Stimulated activated CD4-positive, alpha-beta T cell treated with anti-CD3 and anti-CD28 coated beads, Interleukin-15, amount 100 ng/mL, for 1 hour (primary cell): ENCODE measurements around the gene RELN.

Experiments used
- DNase-seq, 2 donors: peaks; one replicate each; pipeline ENCODE4 v3.0.0-alpha.2; 2020; ENCODE audit warnings: low read depth in 1 of 2, low spot score in 1 of 2

The RELN gene

DNA sequence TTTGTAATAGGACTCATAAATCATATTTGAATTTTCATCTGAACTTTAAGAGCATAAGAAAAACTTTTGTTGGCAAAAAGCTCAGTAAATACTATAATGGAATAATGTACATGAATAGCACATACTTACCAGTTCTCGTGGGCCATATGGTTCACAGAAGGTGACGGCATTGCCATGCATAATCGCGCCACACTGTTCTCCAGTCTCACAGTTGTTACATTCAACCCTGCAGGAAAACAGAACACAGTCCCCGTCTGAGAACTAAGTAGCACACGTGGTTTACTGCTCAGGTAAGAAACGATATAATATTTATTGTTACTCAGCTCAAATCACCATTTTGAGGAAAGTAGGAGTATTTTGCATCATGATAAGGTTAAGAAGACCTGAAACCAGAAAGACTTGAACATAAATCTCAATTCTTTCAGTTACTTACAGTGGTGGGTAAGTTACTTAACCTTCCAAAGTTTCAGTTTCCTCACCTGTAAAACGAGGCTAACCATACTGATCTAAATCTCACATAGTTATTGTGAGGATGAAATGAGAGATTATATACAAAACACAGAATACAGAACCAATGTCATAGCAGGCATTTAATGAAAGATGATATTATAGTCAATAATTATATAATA lies 261.4 kb downstream of the RELN start:
- DNase-seq = no peak

DNA sequence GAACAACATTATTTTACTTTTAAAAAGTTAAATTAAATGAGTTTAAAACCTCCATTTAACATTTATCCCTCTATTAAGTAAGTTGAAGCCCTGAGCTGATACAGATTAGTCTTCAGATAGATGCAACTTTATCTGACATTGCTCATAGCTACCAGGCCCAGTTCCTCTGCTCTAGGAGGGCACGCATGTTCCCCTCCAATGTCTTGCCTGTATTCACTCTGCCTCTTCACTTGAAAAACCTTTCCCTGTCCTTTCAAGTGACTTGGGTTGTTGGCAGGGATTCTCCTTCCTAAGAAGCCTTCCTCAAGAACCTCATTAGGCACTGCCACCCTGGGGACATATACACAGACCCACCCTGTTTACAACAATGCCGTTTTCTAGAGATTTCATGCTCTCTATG lies 270.4 kb downstream of the RELN start:
- DNase-seq = no peak

DNA sequence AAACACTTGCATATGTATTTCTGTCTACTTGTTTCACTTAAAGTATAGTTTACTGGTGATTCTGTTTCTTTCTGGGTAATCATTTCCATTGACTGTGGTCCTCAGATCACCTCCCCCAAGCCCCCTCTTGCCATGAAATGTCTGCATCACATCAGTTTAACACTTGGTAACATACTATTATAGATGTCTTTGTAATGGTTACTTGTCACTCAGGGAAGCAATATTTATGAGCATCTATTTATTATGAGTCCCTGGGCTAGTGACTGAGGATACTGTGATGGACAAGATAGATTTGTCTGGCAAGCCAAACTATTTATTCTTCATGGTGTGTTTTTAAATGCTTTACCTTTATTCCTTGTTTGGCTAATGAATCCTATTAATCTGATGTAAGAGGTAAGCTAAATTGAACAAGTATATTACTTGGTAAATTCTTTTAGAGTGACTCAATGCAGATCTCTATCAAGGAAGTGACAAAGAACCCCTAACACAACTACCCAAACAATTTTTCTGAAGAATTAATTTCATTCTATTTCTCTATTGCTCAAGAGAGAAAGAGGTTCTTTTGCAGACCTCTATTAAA lies 270.9 kb downstream of the RELN start:
- no peak for DNase-seq

DNA sequence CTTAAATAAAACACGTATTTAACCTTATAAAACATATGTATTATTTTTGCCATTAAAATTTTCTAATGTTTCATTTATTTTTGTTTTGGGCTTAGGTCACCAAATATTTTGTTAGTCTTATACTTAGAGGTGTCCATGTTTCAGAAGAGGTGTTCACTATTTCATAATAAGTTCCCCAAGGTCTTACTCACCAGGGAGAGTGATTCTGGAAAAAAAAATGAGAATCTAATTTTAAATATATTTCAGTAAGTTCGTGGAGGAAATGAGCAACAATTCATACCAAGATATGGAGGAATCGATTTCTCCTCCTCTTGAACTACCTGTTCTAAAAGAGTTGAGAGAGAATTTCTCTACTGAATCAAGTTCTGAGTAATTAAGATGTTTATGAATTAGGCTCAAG lies 271.9 kb downstream of the RELN start:
- DNase-seq = no peak

DNA sequence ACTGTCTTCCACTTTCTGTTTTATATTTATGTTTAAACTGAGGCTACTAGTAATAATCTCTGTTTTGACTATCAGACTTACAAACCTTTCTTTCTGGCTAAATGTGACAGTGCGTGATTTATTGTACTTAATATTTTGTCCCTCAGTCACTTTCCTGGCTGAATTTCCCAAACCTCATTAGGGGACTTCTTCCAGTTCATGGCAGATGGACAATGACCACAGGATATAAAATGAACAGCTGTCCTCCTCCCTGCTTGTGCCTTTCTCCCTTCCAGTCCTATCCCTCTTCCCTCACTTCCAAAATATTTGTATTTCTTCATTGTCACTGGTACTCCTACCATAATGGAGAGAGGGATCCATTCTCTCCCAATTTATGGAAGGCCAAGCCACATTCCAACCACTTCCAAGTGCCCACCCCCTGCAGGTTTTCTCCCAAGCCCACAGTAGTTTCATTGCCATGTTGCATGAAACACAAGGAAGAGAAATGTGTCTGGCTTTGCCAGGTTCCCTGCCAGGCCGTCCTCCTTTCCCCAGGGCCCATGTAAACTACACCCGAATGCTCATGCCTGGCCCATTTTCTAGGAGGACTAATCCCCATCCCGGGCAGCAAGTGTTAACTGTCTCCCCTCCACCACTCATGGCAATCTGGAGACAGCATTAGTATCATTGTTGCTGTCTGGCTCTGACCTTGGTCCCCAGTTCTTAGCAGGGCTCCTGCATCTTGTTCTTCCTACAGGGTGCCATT lies 273.9 kb downstream of the RELN start:
- DNase-seq = no peak

DNA sequence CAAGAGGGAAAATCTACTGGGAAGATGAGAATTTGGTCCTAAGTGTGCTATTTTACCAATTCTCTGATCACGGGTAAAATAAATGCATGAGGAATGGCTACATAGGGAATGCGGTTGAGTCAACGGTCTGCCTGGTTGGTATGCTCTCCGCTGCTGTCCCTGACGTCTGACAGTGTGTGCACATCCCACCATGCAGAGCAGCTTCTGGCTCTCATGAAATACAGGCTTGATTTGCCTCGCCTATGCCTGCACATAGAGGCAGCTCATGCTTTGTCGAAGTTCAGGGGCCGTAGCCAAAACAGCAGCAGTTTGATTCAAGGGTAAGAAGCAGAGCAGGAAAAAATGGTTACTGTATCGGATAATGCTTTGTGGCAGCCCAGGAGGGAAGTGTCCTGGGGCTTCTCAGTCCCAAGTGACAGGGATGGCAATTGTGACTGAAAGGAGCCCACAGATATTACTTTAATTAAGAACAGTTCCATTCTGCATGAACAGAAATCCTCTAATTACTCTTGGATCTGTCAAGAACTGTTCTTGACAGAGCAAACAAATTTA lies 275.0 kb downstream of the RELN start:
- no peak for DNase-seq

DNA sequence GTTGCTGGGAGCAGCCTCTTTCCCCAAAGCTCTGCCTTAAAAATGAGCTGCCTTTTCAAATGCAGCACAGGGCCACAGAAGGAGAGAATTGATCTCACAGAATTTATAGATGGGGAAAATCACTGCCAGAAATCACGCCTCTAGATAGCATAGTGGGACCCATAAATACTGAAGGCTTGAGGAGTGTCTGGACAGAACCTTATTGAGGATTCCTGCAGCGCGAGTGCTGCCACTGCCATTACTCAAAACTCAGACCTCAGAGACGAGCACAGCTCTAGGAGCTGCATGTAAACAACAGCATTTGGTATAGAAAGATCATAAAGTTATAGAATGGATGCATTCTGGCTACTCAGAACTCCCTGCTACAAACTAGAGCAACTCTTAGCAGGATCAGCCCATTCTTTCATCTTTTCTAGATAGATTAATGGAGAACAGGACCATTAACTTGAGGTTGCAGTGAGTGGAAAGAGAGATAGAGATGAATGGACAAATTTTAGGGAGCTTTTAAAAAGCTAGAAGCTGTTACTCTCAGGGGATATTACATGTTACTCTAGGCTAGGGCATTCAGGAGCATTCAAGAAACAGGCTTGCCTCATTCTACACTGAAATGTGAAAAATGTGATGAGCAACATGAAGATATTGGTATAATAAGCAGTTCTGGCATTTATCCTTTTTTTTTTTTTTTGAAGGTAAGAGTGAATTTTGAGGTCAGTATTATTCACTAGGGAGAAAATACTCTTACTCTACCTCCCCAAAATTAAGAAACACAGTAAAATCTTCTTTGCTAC lies 276.3 kb downstream of the RELN start:
- no peak for DNase-seq

DNA sequence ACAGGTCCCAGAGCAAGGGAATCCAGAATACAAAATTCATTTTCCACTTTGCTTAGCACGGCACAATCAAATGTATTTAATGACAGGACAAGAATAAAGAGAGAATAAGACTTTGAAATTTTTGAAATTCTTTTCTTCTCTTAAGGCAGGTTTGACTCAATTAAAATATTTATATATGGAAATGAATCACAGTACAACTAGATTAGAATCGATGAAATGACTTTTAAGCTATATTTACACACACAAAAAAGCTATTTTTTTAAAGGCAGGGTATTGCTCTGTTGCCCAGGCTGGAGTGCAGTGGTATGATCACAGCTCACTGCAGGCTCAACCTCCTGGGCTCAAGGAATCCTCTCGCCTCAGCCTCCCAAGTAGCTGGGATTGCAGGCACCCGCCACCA lies 278.0 kb downstream of the RELN start:
- DNase-seq = no peak

DNA sequence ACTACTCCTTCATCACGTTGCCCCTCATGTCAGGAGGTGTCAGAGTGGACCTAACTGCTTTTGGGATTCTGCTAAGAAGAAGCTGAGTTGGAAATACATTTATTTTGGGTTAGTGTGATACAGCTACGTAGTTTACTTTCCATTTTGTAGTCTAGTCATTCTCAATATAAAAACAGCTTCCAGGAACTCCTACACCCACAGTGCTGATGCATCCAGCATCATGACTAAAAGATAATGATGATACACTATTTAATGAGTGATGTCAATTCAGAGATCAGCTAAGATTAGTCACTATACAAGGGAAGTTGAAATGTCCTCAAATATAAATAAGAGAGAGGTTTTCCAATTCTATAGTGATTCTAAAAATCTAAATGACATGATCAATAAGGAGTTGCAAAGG lies 279.2 kb downstream of the RELN start:
- DNase-seq = no peak

DNA sequence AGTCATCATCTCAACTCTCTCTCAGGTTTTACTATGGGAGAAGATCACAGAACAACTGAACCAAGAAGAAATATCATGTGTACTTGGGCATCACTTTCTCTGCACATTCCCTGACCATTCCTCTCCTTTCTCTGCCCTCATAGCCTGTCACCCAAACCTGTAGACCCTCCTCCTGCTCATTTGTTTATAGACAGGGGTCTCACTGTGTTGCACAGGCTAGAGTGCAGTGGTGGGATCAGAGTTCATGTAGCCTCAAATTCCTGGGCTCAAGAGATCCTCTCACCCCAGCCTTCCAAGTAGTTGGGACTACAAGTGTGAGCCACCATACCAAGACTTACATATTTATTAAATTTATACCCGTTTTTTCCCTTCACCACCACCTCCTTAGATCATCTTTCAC lies 282.7 kb downstream of the RELN start:
- no peak for DNase-seq

DNA sequence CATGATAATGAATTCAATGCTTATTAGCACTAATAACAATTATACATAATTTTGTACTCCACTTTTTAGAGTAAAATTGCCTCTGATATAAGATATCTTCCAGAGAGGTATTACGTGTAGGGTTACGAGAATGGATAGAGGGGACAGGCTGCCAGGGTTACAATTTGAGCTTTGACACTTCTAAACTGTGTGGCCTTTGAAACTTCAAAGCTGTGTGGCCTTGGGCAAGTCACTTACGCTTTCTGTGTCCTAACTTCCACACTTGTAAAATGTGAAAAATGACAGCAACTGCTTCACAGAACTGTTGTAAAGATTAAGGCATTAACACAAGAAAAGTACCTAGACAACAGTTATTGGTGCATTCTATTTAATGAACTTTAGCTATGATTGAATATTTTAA lies 283.9 kb downstream of the RELN start:
- no peak for DNase-seq

DNA sequence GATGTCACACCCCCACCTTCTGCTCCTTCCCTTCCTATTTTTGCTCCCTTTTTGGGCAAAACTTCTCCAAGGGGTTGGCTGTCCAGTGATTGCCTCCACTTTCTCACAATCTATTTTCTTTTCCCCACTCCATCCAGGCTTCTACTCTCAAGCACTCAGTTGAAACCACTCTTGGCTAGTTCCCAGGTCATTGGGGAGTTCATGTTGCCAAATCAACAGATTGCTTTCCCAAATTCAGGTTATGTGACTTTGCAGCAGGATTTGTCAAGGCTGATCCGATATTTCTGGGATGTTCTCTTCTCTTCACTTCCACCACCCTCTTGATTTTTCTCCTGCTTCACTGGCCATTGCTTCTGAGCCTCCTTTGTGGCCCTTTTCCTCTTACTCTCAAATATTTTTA lies 284.8 kb downstream of the RELN start:
- no peak for DNase-seq

DNA sequence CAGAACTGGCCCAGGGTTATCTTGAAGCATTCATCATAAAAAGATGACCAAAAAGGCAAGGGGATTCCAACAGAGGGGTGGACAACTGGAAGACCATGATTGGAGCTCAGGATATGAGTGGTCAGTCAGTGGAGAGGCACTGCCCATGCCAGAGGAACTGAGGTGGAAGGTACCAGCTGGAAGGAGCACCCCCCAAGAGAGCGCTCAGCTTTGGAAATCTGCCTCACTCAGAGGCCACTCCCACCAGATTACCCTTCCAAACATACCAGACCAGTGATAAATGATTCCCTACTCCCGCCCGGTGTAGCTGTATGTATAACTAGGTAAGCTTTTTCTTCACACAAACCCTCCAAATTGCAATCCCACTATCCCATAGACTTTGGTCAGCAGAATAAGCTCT lies 286.5 kb downstream of the RELN start:
- DNase-seq = no peak

DNA sequence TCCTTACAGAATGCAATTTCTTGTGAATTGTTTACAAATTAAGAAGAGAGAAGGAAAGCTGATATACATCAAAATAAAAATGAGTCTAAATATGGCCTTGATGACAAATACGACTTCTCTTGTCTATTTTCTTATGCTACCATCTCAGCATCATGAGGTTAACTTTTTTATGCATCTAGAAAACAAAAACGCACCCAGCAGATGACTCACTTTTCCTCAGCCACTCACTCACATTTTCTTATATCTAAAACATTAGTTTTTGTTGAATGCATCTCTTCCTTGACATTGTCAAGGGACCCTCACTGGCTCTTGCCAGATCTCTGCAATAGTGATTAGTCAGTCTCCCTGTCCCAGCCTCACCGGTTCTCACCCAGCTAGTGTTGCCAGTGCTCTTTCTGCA lies 287.0 kb downstream of the RELN start:
- DNase-seq = no peak

DNA sequence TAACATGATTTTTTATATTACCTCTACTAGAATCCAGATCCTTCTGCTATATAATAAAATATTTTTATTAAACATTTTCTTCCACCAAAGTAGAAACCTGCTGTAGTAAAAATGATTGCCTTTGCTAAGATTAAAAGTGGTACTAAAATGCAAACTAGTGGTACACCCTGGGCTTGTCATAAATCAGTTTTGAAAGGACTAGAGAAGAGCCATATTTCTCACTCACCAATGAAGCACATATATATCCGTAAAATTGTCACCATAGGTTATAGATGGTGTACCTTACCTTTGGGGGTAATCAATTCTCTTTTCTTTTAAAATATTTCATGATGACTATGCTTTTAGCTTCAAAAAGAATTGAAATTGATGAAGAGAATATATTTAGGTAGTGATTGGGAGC lies 290.4 kb downstream of the RELN start:
- no peak for DNase-seq

DNA sequence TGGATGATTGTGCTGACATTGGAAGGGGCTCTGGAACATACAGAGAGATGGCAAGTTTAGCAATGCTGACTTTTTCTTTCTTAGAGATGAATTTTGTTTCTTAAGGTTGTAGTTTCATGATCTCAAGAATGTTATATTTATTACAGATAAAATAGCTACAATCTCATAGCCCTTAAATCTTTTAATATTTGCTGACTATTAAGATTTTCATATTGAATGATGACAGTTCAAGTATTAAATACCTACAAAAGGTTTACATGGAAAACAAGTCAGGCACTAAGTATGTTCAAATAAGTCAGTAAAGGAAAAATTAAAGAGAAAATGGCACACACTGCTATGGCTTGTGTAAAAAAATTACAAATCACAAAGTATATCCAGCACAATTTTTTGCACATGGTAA lies 291.4 kb downstream of the RELN start:
- DNase-seq = no peak

DNA sequence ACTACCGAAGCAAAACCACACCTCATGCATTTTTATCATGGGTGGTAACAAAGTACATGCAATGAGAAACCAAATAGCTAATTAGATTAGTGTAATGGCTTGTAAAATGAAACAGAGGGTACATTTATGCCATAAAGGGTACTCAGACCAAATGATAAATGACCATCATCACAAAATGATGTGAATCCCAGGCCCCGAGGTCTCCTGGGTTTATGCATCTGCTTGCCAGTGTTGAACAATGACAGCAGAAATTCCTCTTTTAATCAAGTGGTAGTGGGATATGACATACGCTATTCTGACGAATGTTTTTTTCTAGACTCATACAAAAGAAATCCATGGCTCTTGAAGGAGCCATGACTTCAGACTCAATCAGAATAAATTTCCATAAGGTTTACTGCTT lies 293.9 kb downstream of the RELN start:
- DNase-seq = no peak

DNA sequence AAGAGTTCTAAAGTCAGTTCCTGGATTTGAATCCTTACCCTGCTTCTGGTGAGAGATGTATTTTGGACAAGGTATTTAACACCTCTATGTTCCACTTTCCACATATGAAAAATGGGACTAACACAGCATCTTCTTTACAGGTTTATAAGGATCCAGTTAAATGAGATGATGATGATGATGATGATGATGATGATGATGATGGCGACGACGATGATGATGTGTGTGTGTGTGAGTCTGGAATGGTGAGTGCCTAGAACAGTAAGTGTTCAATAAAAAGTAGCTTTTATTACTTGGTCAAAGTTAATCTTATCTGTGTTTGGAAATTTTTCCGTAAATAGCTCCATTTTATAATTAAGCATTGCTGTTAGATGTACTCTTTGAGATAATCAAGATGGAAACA lies 295.2 kb downstream of the RELN start:
- DNase-seq = no peak

DNA sequence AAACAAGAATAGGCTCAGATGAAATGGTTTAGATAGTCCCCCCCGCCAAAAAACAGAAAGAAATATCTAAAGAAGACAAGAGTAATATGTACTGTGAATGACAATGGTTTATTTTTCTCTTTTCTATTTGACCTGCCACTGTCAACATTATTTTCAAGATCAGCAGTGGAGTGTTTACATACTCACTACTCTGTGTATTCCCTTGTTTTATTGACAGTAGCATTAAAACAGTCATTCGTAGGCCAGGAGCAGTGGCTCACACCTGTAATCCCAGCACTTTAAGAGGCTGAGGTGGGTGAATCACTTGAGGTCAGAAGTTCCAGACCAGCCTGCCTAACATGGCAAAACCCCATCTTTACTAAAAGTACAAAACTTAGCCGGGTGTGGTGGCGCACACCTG lies 298.2 kb downstream of the RELN start:
- DNase-seq = no peak

DNA sequence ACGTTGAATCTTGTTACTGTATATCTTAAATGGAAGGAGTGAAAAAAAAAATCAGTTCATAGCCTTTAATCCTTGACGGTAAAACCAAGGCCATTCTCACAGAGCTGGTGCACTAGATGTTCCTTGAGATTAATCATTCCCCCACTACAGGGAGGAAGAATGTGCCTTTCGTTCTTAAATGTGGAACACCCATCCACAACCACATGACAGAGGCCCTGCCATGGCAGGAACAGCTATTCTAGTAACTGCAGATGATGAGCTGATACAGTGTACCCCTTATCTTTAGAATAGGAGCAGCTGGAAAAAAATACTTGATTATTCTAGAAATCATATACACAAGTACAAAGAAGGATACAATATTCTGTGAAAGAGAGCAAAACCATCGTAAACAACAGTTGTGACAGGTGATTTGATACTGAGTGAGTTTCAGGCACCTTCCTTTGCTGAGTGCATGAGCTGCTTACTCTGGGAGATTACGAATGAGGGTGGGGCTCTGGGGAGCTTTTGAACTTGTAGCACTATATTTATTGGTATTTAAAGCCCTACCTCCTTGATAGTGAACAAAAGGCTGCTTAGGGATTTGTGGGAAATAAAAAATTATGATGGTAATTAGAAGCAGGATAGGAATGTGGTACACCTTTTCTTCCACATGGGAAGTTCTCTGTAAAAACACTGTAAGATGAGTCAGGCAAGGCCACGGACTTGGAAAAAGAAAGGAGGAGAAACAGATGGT lies 299.1 kb downstream of the RELN start:
- no peak for DNase-seq

DNA sequence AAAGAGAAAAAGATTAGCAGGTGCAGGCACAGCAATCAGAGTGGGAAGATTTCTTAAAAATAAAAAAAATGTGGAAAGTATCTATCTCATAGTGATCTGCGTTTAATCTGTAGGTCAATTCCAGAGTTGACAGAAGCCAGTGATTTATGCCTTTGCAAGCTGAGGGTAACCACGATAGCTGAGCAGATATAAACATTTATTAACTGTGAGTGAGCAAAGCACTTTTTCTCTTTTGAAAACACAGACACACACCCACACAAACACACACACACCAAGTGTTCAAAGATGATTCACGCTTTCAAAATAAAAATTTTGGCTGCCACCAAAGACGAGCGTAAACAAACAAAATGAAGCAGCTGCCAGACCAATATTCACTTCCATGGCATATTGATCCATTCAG lies 300.2 kb downstream of the RELN start:
- no peak for DNase-seq
